Measurements from ENCODE around the gene TULP1. TPM values are rescaled to one million over a fixed set of nuclear protein-coding genes. Genes with fewer than 3 reads are reported as not detected.

Gene TULP1
- total RNA-seq, 1 experiment from 2014 or later, result not detected

GRCh38 chr6:35558571-35558970 lies 45.9 kb upstream of the TULP1 start:
- Histone ChIP-seq H3K23ac (ENCODE audit: insufficient read length, low read depth, low read length) (no peak overlapping the region), H3K9ac (ENCODE audit: extremely low read depth, insufficient read length, low read length) (no peak overlapping the region), H2BK5ac (ENCODE audit: insufficient read length, low read length) (no peak overlapping the region), H3K18ac (ENCODE audit: insufficient read length, low read depth, low read length) (no peak overlapping the region), H3K79me1 (ENCODE audit: insufficient read depth, low read depth, low read length, poor library complexity, severe bottlenecking) (no peaks in the 10 kb centered on the region), H2BK20ac (ENCODE audit: low read depth, low read length, poor library complexity, severe bottlenecking) (no peak overlapping the region), H3K23me2 (ENCODE audit: insufficient read length, low read depth, low read length, poor library complexity, severe bottlenecking) (no peaks in the 10 kb centered on the region), H4K20me1 (ENCODE audit: control insufficient read depth, insufficient read depth, insufficient read length) (no peaks in the 10 kb centered on the region), H3K56ac (ENCODE audit: insufficient read length, low read depth, low read length) (no peak overlapping the region), H3K27me3 (ENCODE audit: insufficient read depth, low read length) (no peaks in the 10 kb centered on the region), H2BK12ac (ENCODE audit: insufficient read length, low read depth, low read length) (no peak overlapping the region), H3K4me1 (ENCODE audit: insufficient read depth, low read length) (no peaks in the 10 kb centered on the region), H3T11ph (ENCODE audit: low read length) (no peak overlapping the region), H2BK120ac (ENCODE audit: low read depth, low read length, poor library complexity, severe bottlenecking) (no peak overlapping the region), H2AFZ (ENCODE audit: low read length) (no peak overlapping the region), H3K14ac (ENCODE audit: insufficient read depth, low read length) (no peak overlapping the region), H3K27ac (ENCODE audit: insufficient read length, low read depth, low read length) (no peak overlapping the region), H3K9me3 (ENCODE audit: control insufficient read depth, low read depth, low read length) (no peaks in the 10 kb centered on the region), H2AK5ac (ENCODE audit: insufficient read length, low read length) (no peak overlapping the region), H4K91ac (ENCODE audit: insufficient read length, low read depth, low read length) (no peak overlapping the region), H2BK15ac (ENCODE audit: low read depth, low read length) (no peak overlapping the region), H3K4me2 (ENCODE audit: insufficient read depth, insufficient read length, low read length) (no peak overlapping the region), H4K5ac (ENCODE audit: insufficient read length, low read depth, low read length) (no peak overlapping the region), H4K8ac (replicated peaks; ENCODE audit: insufficient read length, low read depth, low read length) (no peak overlapping the region), H3K79me2 (ENCODE audit: insufficient read depth, low read length) (no peaks in the 10 kb centered on the region), H3K4ac (ENCODE audit: low read depth, low read length) (no peak overlapping the region)
- DNase-seq, result no peak
- no CpG with 5 or more reads among the region's 12 CpGs for WGBS (ENCODE audit: extremely low coverage, insufficient read length, low lambda C conversion rate)
- Mint-ChIP-seq H3K4me3 (no peak overlapping the region), H3K27me3 (ENCODE audit: low read depth) (no peaks in the 10 kb centered on the region; the same call in 1 of the 2 replicates), H3K9me3 (no peaks in the 10 kb centered on the region), H3K36me3 (ENCODE audit: insufficient read depth in 1 of 3, low read depth in 3 of 3) (no peaks in the 10 kb centered on the region), H3K4me1 (peaks cover 15 to 20% of the 10 kb centered on the region in 2 experiments), H3K27ac (no peak overlapping the region)
- TF ChIP-seq, protein P1, sequence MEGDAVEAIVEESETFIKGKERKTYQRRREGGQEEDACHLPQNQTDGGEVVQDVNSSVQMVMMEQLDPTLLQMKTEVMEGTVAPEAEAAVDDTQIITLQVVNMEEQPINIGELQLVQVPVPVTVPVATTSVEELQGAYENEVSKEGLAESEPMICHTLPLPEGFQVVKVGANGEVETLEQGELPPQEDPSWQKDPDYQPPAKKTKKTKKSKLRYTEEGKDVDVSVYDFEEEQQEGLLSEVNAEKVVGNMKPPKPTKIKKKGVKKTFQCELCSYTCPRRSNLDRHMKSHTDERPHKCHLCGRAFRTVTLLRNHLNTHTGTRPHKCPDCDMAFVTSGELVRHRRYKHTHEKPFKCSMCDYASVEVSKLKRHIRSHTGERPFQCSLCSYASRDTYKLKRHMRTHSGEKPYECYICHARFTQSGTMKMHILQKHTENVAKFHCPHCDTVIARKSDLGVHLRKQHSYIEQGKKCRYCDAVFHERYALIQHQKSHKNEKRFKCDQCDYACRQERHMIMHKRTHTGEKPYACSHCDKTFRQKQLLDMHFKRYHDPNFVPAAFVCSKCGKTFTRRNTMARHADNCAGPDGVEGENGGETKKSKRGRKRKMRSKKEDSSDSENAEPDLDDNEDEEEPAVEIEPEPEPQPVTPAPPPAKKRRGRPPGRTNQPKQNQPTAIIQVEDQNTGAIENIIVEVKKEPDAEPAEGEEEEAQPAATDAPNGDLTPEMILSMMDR (conservative IDR thresholded peaks at IDR 0.05), result no peak
